Nasal cavity respiratory epithelium epithelial cell of viscerocranial mucosa (primary cell): ENCODE data around the gene ZNF783. TPM values are rescaled to one million over a fixed set of nuclear protein-coding genes. Genes with fewer than 3 reads are reported as not detected.

Source experiments
- total RNA-seq: library from RNA; depleted of rRNA; stranded (reverse); fragments of >200 nt; gene quantifications from 2 replicates; pipeline ENCODE4 v1.2.3, GENCODE V29; 2014

Gene ZNF783
- 9.9 and 14.5 TPM in 2 replicates for total RNA-seq

DNA sequence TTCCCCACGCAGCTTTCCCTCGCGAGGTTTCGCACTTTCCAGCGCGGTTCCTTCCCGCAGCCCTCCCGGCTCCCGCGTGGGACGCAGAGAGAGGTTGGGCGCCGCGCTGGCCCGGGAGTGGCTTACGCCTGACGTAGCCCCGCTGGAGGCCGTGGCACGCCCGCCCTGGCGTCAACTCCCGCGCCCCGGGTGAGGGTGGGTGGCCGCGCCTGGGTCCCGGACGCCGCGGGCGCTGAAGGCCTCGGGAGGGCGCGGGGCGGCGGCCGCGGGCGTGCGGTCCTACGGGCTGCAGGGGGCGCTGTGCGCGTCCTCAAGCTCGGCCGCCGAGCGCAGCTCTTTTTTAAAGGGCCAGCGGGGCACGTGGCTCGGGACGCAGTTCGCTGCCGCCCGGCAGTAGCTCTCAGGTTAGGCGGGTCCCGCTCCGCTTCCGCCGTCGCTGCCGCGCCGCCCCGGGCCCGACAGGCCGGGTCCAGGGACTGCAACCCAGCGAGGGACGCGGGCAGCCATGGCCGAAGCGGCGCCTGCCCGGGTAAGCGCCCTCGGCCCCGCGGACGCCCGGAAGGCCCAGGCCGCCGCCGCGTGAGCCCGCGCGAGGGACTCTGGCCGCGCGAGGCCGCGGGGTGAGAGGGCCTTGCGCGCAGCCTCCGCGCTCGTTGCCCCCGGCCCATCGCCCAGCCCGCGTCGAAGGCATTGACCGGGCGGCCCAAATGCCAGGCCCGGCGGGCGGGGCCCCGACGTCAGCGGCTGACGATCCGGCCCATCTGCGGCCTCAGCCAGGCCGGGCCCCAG lies at the start of gene ZNF783:
TSS of gene ZNF783 (plus strand) at position 368 of the 789 bp plus-strand sequence. CDS start at position 506, 138 bp downstream.

DNA sequence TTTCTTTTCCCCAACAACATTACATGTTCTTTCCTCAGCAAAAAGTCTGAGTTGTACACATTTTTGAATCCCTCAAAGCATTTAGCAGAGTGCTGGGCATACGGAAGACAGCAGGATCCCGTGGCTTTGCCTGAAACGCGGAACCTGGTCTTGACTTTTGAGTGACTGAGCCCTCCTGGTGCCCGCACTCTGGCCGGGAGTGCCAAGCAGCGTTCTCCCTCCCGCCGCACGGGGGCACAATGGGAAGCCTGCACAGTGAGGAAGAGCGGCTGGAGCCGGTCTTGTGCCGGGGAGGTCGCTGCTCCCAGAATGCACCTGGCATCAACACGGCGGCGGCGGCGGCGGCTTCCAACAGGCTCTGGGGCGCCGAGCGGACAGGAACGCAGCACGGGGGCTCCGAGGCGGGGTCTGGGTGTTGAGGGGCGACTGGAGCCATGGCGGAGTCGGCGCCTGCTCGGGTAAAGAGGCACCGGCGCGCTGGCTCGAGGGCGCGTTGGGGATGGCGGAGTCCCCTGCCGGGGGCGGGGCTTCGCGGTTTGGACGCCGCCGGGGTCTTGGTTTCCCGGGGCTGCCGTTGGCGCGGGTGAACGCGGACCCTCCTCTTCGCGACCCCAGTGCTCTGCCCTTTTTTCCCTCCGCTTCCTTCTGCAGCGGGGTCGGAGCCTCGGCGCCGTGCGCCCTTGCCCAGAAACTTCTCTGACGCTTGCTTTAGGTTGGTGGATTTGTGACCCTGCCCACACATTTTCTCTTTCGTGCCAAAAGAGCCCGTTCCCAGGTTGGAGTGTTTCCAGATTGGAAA lies 22.5 kb upstream of the ZNF783 start, which contains the start of gene ZNF212:
TSS of gene ZNF212 (plus strand) at position 307 of the 799 bp plus-strand sequence. CDS start at position 435, 128 bp downstream.

Other genes starting within 250 kb of the ZNF783 start
- 298 and 531 TPM in 2 replicates for gene PDIA4, start 233.7 kb upstream of the ZNF783 start, total RNA-seq
- 6.5 and 17.4 TPM in 2 replicates for gene ZNF786, start 171.5 kb upstream of the ZNF783 start, total RNA-seq
- 4.4 and 5.3 TPM in 2 replicates for gene ZNF425, start 135.9 kb upstream of the ZNF783 start, total RNA-seq
- 15.4 and 28.7 TPM in 2 replicates for gene ZNF398, start 114.7 kb upstream of the ZNF783 start, total RNA-seq
- gene ZNF282, start 66.7 kb upstream of the ZNF783 start, total RNA-seq = 30.4 and 49.5 TPM in 2 replicates
- gene ZNF212, start 22.5 kb upstream of the ZNF783 start, total RNA-seq = 6.5 and 9.0 TPM in 2 replicates
- 7.2 and 17.4 TPM in 2 replicates for gene ZNF777, start 198.9 kb downstream of the ZNF783 start, total RNA-seq
- 21.2 and 27.1 TPM in 2 replicates for gene ZNF746, start 235.6 kb downstream of the ZNF783 start, total RNA-seq